K562 (cell line): ENCODE measurements around the gene TMEM147. TPM values are rescaled to one million over a fixed set of nuclear protein-coding genes. Genes with fewer than 3 reads are reported as not detected.

Experiments
- ATAC-seq: fragments of 200-7000 bp; cut with Tn5 transposase; 3 replicates; pipeline ENCODE4 v1.9.1; 2020; ENCODE audit warnings: moderate library complexity
- BruUV-seq: library from RNA; stranded (reverse); fragments of 400-500 nt; replicated peaks from 2 replicates; lab custom pipeline; 2021; lab: Mats Ljungman, UMichigan
- CTCF ChIA-PET: fragments of 300-600 bp; formaldehyde crosslinking; extraction: SDS; loops from one replicate; lab custom pipeline; 2021; ENCODE audit warnings: low intra/inter-chr PET ratio; lab: Yijun Ruan, JAX
- POLR2A ChIA-PET: fragments of 300-600, 350-650 bp; sonication (Branson Sonifier 250); formaldehyde crosslinking; extraction: SDS; loops from one replicate; lab custom pipeline; 2021; ENCODE audit warnings: antibody characterized with exemption, inconsistent platforms; lab: Yijun Ruan, JAX
- DNase-seq, 4 experiments: peaks; one replicate each; pipeline versions ENCODE4 v3.0.0 to v3.0.0-alpha.2; 2011 to 2018; ENCODE audit warnings: low spot score in 3 of 4, mixed read lengths in 3 of 4; ENCODE audit errors: extremely low read depth in 1 of 4
- FAIRE-seq: peaks from 2 replicates; lab custom pipeline; 2011; peaks lifted over from hg19 to GRCh38; lab: Jason Lieb, UNC
- H2AFZ ChIP-seq: 2 replicates; pipeline ENCODE4 v1.6.0; 2011; ENCODE audit warnings: low read depth, low read length, control low read depth, inconsistent platforms
- H3K27ac ChIP-seq: fragments of 200-600 bp; 3 replicates; pipeline ENCODE4 v1.8.0; 2011; ENCODE audit warnings: low read depth, mild to moderate bottlenecking, control low read depth, inconsistent platforms, low read length, moderate library complexity, mixed read lengths; ENCODE audit errors: extremely low read depth
- H3K27me3 ChIP-seq, 2 experiments: fragments of 300-600 bp in 1 of 2; 2 replicates in 1 of 2; 3 replicates in 1 of 2; pipeline versions ENCODE4 v1.6.0 to v1.8.0; 2011; ENCODE audit warnings: inconsistent platforms in 2 of 2, low read length in 2 of 2, mild to moderate bottlenecking in 1 of 2, mixed read lengths in 1 of 2, moderate library complexity in 1 of 2; ENCODE audit not compliant: control insufficient read depth in 2 of 2, insufficient read depth in 2 of 2
- H3K36me3 ChIP-seq: fragments of 300-600 bp; 3 replicates; pipeline ENCODE4 v1.8.0; 2011; ENCODE audit warnings: mild to moderate bottlenecking, low read length, inconsistent platforms; ENCODE audit not compliant: control insufficient read depth, insufficient read depth
- H3K4me1 ChIP-seq, 2 experiments: fragments of 200-600 bp in 1 of 2; replicated peaks in 1 of 2; 2 replicates in 1 of 2; 3 replicates in 1 of 2; pipeline versions ENCODE4 v1.5.1 to v1.8.0; 2011; ENCODE audit warnings: inconsistent platforms in 2 of 2, low read length in 2 of 2, mild to moderate bottlenecking in 1 of 2, mixed read lengths in 1 of 2, moderate library complexity in 1 of 2; ENCODE audit not compliant: control insufficient read depth in 2 of 2, insufficient read depth in 2 of 2
- H3K4me2 ChIP-seq: 2 replicates; pipeline ENCODE4 v1.6.1; 2011; ENCODE audit warnings: low read length, control low read depth, inconsistent platforms, mixed read lengths; ENCODE audit not compliant: insufficient read depth
- H3K4me3 ChIP-seq: fragments of 200-600 bp; sonication (generic), shearing (Covaris generic); 2 replicates; pipeline ENCODE4 v1.5.1; 2016; ENCODE audit warnings: control low read depth, inconsistent platforms
- H3K79me2 ChIP-seq: fragments of 200-600 bp; 3 replicates; pipeline ENCODE4 v1.8.0; 2011; ENCODE audit warnings: low read length, inconsistent platforms; ENCODE audit not compliant: control insufficient read depth, insufficient read depth
- H3K9ac ChIP-seq, 2 experiments: 2 replicates each; pipeline versions ENCODE4 v1.6.0 to v1.6.1; 2011; ENCODE audit warnings: low read depth in 2 of 2, low read length in 2 of 2, control low read depth in 1 of 2, inconsistent platforms in 1 of 2, mild to moderate bottlenecking in 1 of 2, mixed read lengths in 1 of 2; ENCODE audit not compliant: insufficient read depth in 1 of 2
- H3K9me1 ChIP-seq: one replicate; pipeline ENCODE4 v1.6.0; 2011; ENCODE audit warnings: inconsistent platforms, mild to moderate bottlenecking, low read length, moderate library complexity; ENCODE audit not compliant: control insufficient read depth, insufficient read depth
- H3K9me3 ChIP-seq: replicated peaks from 2 replicates; pipeline ENCODE4 v1.5.1; 2011; ENCODE audit warnings: low read depth, low read length, inconsistent platforms; ENCODE audit not compliant: control insufficient read depth, insufficient read depth
- H4K20me1 ChIP-seq: replicated peaks from 2 replicates; pipeline ENCODE4 v1.6.1; 2011; ENCODE audit warnings: low read length, inconsistent platforms, mixed read lengths; ENCODE audit not compliant: control insufficient read depth, insufficient read depth
- CBFA2T2 ChIP-seq: fragments of 450-650 bp; conservative IDR thresholded peaks from 2 replicates; pipeline ENCODE4 v1.6.1; 2017; ENCODE audit warnings: mild to moderate bottlenecking
- CHD4 ChIP-seq: fragments of 200-600 bp; sonication (generic); IDR thresholded peaks from 3 replicates; pipeline ENCODE4 v1.6.1; 2012; ENCODE audit warnings: low read depth, mild to moderate bottlenecking, mixed read lengths, low read length, inconsistent platforms; ENCODE audit not compliant: insufficient read depth, insufficient replicate concordance, poor library complexity, severe bottlenecking
- HNRNPH1 ChIP-seq: fragments of 200-400 bp; formaldehyde crosslinking; optimal IDR thresholded peaks from 2 replicates; pipeline ENCODE3; 2017; ENCODE audit warnings: low read depth, mild to moderate bottlenecking, low read length, moderate library complexity
- KDM4B ChIP-seq, 2 experiments: fragments of 450-650 bp in 1 of 2; sonication (generic) in 1 of 2; IDR thresholded peaks; 2 replicates each; pipeline ENCODE4 v1.6.1; 2016 to 2017; ENCODE audit warnings: borderline replicate concordance in 2 of 2, antibody characterized with exemption in 1 of 2, low read depth in 1 of 2, mild to moderate bottlenecking in 1 of 2
- PHTF2 ChIP-seq: fragments of 250-450 bp; sonication (Bioruptor Pico); IDR thresholded peaks from 2 replicates; pipeline ENCODE4 v1.5.0; 2021; ENCODE audit warnings: mild to moderate bottlenecking
- RAD21 ChIP-seq, 2 experiments: fragments of 250-450 bp in 1 of 2; fragments of 450-650 bp in 1 of 2; sonication (Bioruptor Pico) in 1 of 2; formaldehyde crosslinking in 1 of 2; IDR thresholded peaks in 1 of 2; conservative IDR thresholded peaks in 1 of 2; 2 replicates each; pipeline versions ENCODE4 v1.4.0 to v1.8.0; 2020 to 2022; ENCODE audit warnings: mild to moderate bottlenecking in 2 of 2, moderate library complexity in 1 of 2
- SMAD2 ChIP-seq: fragments of 150-350 bp; IDR thresholded peaks from 2 replicates; pipeline ENCODE4 v1.6.1; 2014; ENCODE audit warnings: low read depth, mild to moderate bottlenecking, low read length
- TAF15 ChIP-seq: fragments of 200-400 bp; formaldehyde crosslinking; IDR thresholded peaks from 2 replicates; pipeline ENCODE4 v1.6.1; 2017; ENCODE audit warnings: mild to moderate bottlenecking, low read depth, low read length, moderate library complexity
- WGBS: fragments of 100-300 bp; shearing (Covaris generic); methylation state at CpG from one replicate; pipeline ENCODE4 v1.1.6; 2016; ENCODE audit warnings: low coverage, mixed read lengths; ENCODE audit not compliant: insufficient coverage; ENCODE audit errors: missing lambda C conversion rate; 5-methylcytosine and 5-hydroxymethylcytosine counted together
- in situ Hi-C: fragments of 300-500 bp; cut with MboI; formaldehyde crosslinking; loops from 4 replicates; pipeline ENCODE4 v1.15.0; 2018; ENCODE audit warnings: inconsistent platforms, mixed read lengths
- intact Hi-C: fragments of 100-400 bp; cut with micrococcal nuclease; formaldehyde crosslinking; loops from 2 replicates; pipeline ENCODE4 v1.14.2; 2022
- polyA plus RNA-seq, 8 experiments: library from polyadenylated mRNA; depleted of rRNA in 4 of 8; stranded (reverse) in 5 of 8; unstranded in 3 of 8; fragments of >200 nt; fragmentation: Nextera tagmentation in 2 of 8; fragmentation: Illumina TruSeq in 1 of 8; extraction: Ambion mirVana in 2 of 8; extraction: Trizol in 1 of 8; gene quantifications; 2 replicates each; pipeline versions ENCODE4 v1.2.1 to v1.2.3, GENCODE V29; 2011 to 2014; ENCODE audit warnings: inconsistent platforms in 1 of 8, missing spikeins in 1 of 8
- total RNA-seq, 7 experiments: library from RNA; depleted of rRNA in 6 of 7; stranded (reverse); fragments of >200 nt in 6 of 7; fragmentation: Illumina TruSeq in 2 of 7; extraction: Trizol in 2 of 7; gene quantifications; 2 replicates each; pipeline versions ENCODE4 v1.2.1 to v1.2.3, GENCODE V29; 2011 to 2021; ENCODE audit warnings: low replicate concordance in 1 of 7
- TF ChIP-seq, protein P1 (sequence below): fragments of 450-650 bp; IDR thresholded peaks from one replicate; pipeline ENCODE4 v1.6.1; 2018; ENCODE audit warnings: mild to moderate bottlenecking, moderate library complexity; ENCODE audit not compliant: partially characterized antibody
- TF ChIP-seq, protein P2 (sequence below): fragments of 250-450 bp; sonication (Bioruptor Pico); IDR thresholded peaks from 2 replicates; pipeline ENCODE4 v1.4.0; 2020

TMEM147 gene
- total and polyA plus RNA-seq, 9 of the 15 experiments (the other 6 are each of a cell fraction or from before 2014, with no cell fraction given): 73.8 to 194 (median 142) TPM

DNA sequence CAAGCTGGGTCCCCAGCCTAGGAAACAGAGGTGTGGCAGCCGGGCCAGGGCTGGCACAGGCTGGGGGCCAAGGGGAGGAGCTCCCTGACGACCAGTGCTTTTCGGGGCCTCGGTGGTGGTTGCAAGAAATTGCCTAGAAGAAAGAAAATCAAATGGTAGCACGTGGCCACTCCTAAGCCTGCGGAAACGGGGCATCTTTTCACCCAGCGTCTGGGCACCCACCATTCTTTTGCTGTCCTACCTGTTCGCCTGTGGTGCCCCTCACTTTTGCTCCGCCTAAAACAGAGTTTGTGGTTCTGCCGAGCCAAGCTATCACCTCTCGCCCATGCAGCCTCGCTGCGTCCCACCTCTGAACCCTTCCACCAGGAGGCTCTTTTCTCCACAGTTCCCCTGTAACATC, 48.0 kb upstream of the TMEM147 start:
- WGBS: 3% methylated on average over 14 of the region's 14 CpGs
- no peak overlapping the region for H3K4me2 ChIP-seq
- no peak overlapping the region for H3K27ac ChIP-seq
- no peaks in the 10 kb centered on the region for H3K36me3 ChIP-seq
- CTCF ChIA-PET: interaction anchor here (0.6 kb wide), 2 partner anchors 40 to 52 kb away, joined by 3 read pairs; no protein-coding TSS in a partner anchor
- intact Hi-C loops (no loop called here), in situ Hi-C loops (no loop called here)
- H3K79me2 ChIP-seq: no peaks in the 10 kb centered on the region
- peaks cover 6% of the 10 kb centered on the region; the same call in 1 of the 2 replicates for H4K20me1 ChIP-seq
- no peak overlapping the region for H2AFZ ChIP-seq
- BruUV-seq: no TSS peak
- no peak overlapping the region for H3K4me3 ChIP-seq
- POLR2A ChIA-PET: interaction anchor here (0.5 to 1.0 kb wide), 4 partner anchors 143 to 238 kb away, joined by 3 read pairs; no protein-coding TSS in a partner anchor
- ATAC-seq (peak; percentile 39; the same call in 2 of the 3 replicates), FAIRE-seq (no peak), DNase-seq (no peak)
- H3K9me3 ChIP-seq: no peaks in the 10 kb centered on the region
- H3K27me3 ChIP-seq: peaks cover 34 to 80% of the 10 kb centered on the region in 2 experiments
- H3K4me1 ChIP-seq: peaks cover 9 to 30% of the 10 kb centered on the region in 2 experiments; a peak in 4 of 5 replicates
- H3K9ac ChIP-seq: peak overlapping the region in 1 of 2 experiments; percentile 0; a peak in 2 of 4 replicates
- H3K9me1 ChIP-seq: no peaks in the 10 kb centered on the region
- TF ChIP-seq HNRNPH1 (no peak), RAD21 (CRISPR knock-in tag; conservative IDR thresholded peaks at IDR 0.05 in 1 of 2, IDR thresholded peaks at IDR 0.05 in 1 of 2) (0 out of 4 replicates have a peak, but pooled peaks of 1 of the 2 experiments have one; percentile 8), TAF15 (no peak), KDM4B (IDR thresholded peaks at IDR 0.05; ENCODE audit: borderline replicate concordance in 2 of 2, low read depth in 1 of 2) (no peak), SMAD2 (no peak), CBFA2T2 (no peak), PHTF2 (CRISPR knock-in tag) (no peak), CHD4 (no peak)
- TF ChIP-seq, protein P1, sequence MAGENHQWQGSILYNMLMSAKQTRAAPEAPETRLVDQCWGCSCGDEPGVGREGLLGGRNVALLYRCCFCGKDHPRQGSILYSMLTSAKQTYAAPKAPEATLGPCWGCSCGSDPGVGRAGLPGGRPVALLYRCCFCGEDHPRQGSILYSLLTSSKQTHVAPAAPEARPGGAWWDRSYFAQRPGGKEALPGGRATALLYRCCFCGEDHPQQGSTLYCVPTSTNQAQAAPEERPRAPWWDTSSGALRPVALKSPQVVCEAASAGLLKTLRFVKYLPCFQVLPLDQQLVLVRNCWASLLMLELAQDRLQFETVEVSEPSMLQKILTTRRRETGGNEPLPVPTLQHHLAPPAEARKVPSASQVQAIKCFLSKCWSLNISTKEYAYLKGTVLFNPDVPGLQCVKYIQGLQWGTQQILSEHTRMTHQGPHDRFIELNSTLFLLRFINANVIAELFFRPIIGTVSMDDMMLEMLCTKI: no peak
- TF ChIP-seq, protein P2, sequence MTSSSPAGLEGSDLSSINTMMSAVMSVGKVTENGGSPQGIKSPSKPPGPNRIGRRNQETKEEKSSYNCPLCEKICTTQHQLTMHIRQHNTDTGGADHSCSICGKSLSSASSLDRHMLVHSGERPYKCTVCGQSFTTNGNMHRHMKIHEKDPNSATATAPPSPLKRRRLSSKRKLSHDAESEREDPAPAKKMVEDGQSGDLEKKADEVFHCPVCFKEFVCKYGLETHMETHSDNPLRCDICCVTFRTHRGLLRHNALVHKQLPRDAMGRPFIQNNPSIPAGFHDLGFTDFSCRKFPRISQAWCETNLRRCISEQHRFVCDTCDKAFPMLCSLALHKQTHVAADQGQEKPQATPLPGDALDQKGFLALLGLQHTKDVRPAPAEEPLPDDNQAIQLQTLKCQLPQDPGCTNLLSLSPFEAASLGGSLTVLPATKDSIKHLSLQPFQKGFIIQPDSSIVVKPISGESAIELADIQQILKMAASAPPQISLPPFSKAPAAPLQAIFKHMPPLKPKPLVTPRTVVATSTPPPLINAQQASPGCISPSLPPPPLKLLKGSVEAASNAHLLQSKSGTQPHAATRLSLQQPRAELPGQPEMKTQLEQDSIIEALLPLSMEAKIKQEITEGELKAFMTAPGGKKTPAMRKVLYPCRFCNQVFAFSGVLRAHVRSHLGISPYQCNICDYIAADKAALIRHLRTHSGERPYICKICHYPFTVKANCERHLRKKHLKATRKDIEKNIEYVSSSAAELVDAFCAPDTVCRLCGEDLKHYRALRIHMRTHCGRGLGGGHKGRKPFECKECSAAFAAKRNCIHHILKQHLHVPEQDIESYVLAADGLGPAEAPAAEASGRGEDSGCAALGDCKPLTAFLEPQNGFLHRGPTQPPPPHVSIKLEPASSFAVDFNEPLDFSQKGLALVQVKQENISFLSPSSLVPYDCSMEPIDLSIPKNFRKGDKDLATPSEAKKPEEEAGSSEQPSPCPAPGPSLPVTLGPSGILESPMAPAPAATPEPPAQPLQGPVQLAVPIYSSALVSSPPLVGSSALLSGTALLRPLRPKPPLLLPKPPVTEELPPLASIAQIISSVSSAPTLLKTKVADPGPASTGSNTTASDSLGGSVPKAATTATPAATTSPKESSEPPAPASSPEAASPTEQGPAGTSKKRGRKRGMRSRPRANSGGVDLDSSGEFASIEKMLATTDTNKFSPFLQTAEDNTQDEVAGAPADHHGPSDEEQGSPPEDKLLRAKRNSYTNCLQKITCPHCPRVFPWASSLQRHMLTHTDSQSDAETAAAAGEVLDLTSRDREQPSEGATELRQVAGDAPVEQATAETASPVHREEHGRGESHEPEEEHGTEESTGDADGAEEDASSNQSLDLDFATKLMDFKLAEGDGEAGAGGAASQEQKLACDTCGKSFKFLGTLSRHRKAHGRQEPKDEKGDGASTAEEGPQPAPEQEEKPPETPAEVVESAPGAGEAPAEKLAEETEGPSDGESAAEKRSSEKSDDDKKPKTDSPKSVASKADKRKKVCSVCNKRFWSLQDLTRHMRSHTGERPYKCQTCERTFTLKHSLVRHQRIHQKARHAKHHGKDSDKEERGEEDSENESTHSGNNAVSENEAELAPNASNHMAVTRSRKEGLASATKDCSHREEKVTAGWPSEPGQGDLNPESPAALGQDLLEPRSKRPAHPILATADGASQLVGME (CRISPR knock-in tag): no peak
